ENCODE measurements around the gene THBS2.
"Not testable (repeated sequence)": the region's sequence is repeated elsewhere in the genome, so short reads cannot be mapped to it uniquely, and the experiment has no call there.

The THBS2 gene

GRCh38 chr6:169205176-169206160 is 48.2 kb downstream of the THBS2 start:
- no peak for DNase-seq

DNA sequence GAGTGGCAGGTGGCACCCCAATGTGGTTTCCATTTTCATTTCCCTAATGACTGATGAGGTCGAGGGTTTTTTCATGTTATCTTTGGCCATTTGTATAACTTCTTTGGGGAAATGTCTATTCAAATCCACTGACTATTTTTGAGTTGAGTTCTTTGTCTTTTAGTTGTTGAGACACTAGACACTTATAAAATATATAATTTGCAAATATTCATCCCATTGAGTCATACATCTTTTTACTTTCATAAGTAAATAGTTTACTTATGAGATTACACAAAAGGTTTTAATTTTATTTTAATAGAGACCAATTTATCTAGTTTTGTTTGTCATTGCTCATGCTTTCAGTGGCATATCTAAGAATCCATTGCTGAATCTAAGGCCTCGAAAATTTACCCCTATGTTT is 49.5 kb downstream of the THBS2 start:
- DNase-seq = no peak

DNA sequence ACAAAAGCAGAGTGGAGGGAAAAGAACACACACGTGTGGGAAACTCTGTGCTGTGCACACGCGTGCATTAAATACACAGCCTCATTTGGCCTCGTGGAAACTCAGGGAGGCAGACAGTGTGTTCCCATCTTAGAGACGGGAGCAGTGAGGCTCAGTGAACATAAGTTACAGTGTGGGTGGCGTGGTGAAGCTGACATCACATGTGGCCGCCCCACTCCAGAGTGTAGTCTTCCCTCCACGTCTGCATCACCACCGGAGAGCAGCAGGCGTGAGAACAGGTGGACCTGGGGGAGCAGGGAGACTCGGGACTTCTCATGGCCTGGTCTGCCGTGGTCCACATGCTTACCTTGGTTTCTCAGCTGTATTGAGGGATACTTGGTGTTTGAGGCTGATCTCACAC is 51.7 kb downstream of the THBS2 start:
- DNase-seq = no peak

GRCh38 chr6:169200893-169201514 is 52.6 kb downstream of the THBS2 start:
- no peak for DNase-seq

- DNase-seq = no peak
Measured at GRCh38 chr6:169199625-169200335, 53.9 kb downstream of the THBS2 start.

DNA sequence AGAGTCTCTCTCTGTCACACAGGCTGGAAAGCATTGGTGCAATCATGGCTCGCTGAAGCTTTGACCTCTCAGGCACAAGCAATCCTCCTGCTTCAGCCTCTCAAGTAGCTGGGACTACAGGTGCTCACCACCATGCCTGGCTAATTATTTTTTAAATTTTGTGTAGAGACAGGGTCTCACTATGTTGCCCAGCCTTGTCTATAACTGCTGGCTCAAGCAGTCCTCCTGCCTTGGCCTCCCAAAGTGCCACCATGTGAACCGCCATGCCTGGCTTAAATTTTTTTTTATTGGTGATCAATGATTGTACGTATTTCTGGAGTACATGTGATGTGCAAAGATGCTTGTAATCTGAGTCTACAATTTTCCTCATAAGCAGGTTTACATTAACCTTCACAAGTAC is 54.8 kb downstream of the THBS2 start:
- no peak for DNase-seq

DNA sequence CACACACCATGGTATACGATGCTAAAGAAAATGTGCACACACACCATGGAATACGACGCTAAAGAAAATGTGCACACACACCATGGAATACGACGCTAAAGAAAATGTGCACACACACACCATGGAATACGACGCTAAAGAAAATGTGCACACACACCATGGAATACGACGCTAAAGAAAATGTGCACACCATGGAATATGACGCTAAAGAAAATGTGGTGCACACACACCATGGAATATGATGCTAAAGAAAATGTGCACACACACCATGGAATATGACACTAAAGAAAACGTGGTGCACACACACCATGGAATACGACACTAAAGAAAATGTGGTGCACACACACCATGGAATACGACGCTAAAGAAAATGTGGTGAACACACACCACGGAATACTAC is 55.7 kb downstream of the THBS2 start:
- not testable (repeated sequence) for DNase-seq

GRCh38 chr6:169196279-169196678 is 57.4 kb downstream of the THBS2 start:
- not testable (repeated sequence) for DNase-seq

- DNase-seq = no peak
Measured at GRCh38 chr6:169194737-169195136, 58.9 kb downstream of the THBS2 start.

GRCh38 chr6:169190970-169191369 is 62.7 kb downstream of the THBS2 start:
- no peak for DNase-seq

GRCh38 chr6:169190144-169190584 is 63.5 kb downstream of the THBS2 start:
- DNase-seq = no peak

DNA sequence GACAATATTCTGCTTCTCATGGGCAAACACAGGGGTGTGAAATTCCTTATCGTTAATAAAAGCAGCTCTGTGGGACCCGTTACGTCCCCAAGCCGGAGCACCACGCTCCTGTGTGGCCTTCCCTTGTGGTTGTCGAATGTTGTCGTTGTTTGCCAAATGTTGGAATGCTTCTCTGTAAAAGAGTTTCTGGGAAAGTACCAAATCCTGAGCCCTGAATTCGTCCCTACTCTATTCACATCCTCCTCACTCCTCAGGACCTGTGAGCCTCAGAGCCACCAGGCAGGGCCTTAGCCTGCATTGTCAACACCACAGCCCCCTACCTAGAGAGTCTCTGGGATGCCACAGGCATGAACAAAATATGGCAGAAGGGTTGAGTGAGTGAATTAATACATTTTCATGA is 64.0 kb downstream of the THBS2 start:
- DNase-seq = no peak

DNA sequence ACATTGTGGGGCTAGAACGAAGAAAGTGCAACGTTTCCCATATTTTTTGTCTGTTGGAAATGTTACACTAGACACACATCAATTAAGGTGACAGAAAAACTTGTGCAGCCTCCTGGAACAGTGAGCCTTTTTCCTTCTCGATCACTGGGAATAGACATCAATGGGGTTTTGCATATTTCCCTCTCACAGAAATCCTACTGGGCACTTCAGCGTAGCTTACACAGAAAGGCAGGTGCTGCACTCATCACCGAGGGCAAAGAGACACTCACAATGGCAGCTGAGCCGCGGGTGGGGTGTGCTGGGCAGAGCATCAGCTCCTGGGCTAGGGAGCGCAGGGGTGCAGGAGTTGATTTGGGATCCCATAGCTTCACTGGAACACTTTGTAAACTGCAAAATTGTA is 64.5 kb downstream of the THBS2 start:
- no peak for DNase-seq

- no peak for DNase-seq
Measured at GRCh38 chr6:169188475-169188874, 65.2 kb downstream of the THBS2 start.

DNA sequence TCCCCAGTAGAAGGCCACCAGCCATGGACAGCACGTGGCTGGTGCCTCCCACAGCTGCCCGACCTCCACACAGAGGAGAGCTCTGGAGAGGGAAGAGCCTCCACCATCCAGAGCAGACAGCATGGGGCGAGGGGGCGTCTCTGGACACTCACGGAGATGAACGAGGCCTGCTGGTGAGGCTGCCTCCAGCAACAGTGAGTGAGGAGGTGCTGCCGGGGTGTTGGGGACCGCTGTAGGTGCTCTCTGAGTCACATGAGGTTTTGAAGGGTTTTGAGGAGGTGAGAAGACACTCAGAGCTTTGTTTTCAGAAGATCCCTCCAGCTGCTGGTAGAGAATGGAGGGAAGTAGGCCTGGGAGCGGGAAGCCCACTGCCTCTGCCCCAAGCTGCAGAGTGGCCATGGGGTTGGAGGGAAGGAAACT is 65.6 kb downstream of the THBS2 start:
- DNase-seq = no peak

GRCh38 chr6:169186496-169187169 is 67.0 kb downstream of the THBS2 start:
- DNase-seq = no peak

DNA sequence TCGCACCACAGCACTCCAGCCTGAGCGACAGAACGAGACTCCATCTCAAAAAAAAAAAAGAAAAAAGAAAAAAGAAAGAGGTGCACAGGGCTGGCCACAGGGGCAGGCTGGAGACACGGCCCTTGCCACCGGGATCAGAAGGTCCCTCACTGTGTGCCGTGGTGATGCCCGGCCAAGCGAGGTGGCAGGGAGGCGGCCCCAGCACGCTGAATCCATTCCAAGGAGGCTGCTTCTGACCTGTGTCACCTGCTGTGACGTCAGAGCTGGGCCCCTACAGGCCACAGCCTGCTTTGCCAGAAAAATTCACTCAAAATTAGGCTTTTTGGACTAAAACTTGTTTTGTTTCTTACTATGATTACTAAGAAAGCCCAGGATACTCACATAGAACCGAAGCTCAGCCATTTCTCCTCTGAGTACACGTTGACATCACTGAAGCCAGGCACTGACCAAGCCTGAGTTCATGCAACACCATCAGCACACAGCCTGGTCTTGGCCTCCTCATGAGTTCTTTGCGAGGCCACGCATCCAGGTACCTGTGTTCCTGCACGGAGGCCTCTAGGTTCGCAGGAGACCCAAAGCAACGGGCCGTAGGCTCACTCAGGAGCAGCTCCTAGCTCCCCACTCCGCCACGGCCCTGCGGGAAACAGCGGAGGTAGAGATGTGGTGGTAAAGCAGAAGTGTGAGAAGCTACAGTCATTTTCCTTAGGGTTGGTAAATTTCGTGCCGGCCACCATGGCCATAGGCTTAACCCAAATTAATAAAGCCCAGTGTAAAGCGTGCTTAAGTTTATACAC is 67.8 kb downstream of the THBS2 start:
- no peak for DNase-seq

DNA sequence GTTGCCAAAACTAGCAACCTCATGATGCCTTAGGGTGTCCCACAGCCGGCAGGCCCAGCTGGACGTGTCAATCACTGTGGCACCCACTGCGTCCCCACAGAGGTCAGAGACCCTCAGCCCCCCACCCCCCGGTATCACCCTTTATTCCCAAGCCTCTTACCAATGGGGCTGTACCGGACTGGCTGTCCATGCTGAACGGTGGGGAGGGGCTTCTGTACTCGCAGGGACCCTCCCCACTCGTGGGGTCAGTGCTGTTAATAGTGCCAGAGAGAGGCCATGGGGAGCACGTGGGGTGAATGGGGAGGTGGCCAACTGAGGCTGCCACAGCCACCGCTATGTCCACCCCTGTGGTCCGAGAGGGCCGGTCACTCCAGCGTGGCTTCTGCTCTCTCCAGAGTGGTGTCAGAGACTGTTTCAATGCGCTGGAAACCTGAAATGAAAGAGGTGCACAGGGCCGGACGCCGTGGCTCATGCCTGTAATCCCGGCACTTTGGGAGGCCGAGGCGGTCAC is 68.6 kb downstream of the THBS2 start:
- DNase-seq = no peak

DNA sequence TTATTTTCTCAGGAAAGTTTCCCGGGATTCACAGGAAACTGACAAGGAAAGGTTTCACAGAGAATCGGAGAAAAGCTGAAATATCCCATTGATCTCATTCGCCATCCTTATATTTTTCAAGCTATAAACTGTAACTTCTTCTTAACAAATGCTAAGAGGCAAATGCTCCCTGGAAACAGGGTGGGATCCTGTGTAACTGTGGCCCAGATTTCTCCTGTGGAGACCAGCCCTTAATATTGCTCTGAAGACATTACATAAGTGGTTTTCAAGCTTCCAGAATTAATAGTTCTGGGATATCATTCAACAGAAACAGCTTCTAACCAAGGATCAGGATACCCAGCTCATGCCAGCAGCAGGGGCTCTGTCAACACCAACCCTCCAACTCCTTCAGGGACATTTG is 69.2 kb downstream of the THBS2 start:
- no peak for DNase-seq

GRCh38 chr6:169183233-169183632 is 70.4 kb downstream of the THBS2 start:
- no peak for DNase-seq

GRCh38 chr6:169179831-169180230 is 73.8 kb downstream of the THBS2 start:
- not testable (repeated sequence) for DNase-seq

Data from activated gamma-delta T cell (primary cell).